Astrocyte (in vitro differentiated cells and primary cell): Measurements from ENCODE around the gene HNRNPU. TPM values are rescaled to one million over a fixed set of nuclear protein-coding genes. Genes with fewer than 3 reads are reported as not detected.

Experiments used
- DNase-seq: peaks from one replicate; pipeline ENCODE4 v3.0.0-alpha.2; 2010; ENCODE audit warnings: low read depth
- FAIRE-seq: peaks from 2 replicates; lab custom pipeline; 2011; peaks lifted over from hg19 to GRCh38; lab: Jason Lieb, UNC
- H2AFZ ChIP-seq: 2 replicates; pipeline ENCODE4 v1.6.0; 2012; ENCODE audit warnings: low read depth, low read length, inconsistent platforms
- H3K27ac ChIP-seq: 2 replicates; pipeline ENCODE4 v1.5.1; 2011; ENCODE audit warnings: low read depth, low read length, inconsistent platforms
- H3K27me3 ChIP-seq: 2 replicates; pipeline ENCODE4 v1.6.0; 2011; ENCODE audit warnings: low read length, inconsistent platforms; ENCODE audit not compliant: insufficient read depth
- H3K36me3 ChIP-seq: 2 replicates; pipeline ENCODE4 v1.5.1; 2011; ENCODE audit warnings: low read length, inconsistent platforms; ENCODE audit not compliant: insufficient read depth
- H3K4me1 ChIP-seq: 2 replicates; pipeline ENCODE4 v1.5.1; 2011; ENCODE audit warnings: low read length, inconsistent platforms; ENCODE audit not compliant: insufficient read depth
- H3K4me2 ChIP-seq: 2 replicates; pipeline ENCODE4 v1.6.0; 2012; ENCODE audit warnings: low read length, inconsistent platforms
- H3K4me3 ChIP-seq: 2 replicates; pipeline ENCODE4 v1.5.1; 2011; ENCODE audit warnings: low read depth, mild to moderate bottlenecking, low read length, inconsistent platforms; ENCODE audit not compliant: insufficient read depth
- H3K79me2 ChIP-seq: 2 replicates; pipeline ENCODE4 v1.6.0; 2012; ENCODE audit warnings: mild to moderate bottlenecking, low read length, inconsistent platforms; ENCODE audit not compliant: insufficient read depth
- H3K9ac ChIP-seq: 2 replicates; pipeline ENCODE4 v1.6.0; 2012; ENCODE audit warnings: mild to moderate bottlenecking, low read length, inconsistent platforms
- H3K9me3 ChIP-seq: 2 replicates; pipeline ENCODE4 v1.5.1; 2012; ENCODE audit warnings: low read depth, mild to moderate bottlenecking, low read length, inconsistent platforms; ENCODE audit not compliant: insufficient read depth
- H4K20me1 ChIP-seq: 2 replicates; pipeline ENCODE4 v1.6.0; 2012; ENCODE audit warnings: low read length, inconsistent platforms; ENCODE audit not compliant: insufficient read depth
- H3K27ac Mint-ChIP-seq: one replicate; pipeline ENCODE4 v1.8.0; 2021; ENCODE audit warnings: mild to moderate bottlenecking, mixed read lengths; ENCODE audit not compliant: unreplicated experiment
- H3K27me3 Mint-ChIP-seq: one replicate; pipeline ENCODE4 v1.8.0; 2021; ENCODE audit warnings: low read depth, mixed read lengths; ENCODE audit not compliant: unreplicated experiment
- H3K36me3 Mint-ChIP-seq: one replicate; pipeline ENCODE4 v1.8.0; 2021; ENCODE audit warnings: low read depth, mixed read lengths; ENCODE audit not compliant: unreplicated experiment
- H3K4me1 Mint-ChIP-seq: one replicate; pipeline ENCODE4 v1.8.0; 2021; ENCODE audit warnings: low read depth, mixed read lengths; ENCODE audit not compliant: unreplicated experiment
- H3K4me3 Mint-ChIP-seq: one replicate; pipeline ENCODE4 v1.8.0; 2021; ENCODE audit warnings: mild to moderate bottlenecking, moderate library complexity, mixed read lengths; ENCODE audit not compliant: unreplicated experiment
- H3K9me3 Mint-ChIP-seq: one replicate; pipeline ENCODE4 v1.8.0; 2021; ENCODE audit warnings: mild to moderate bottlenecking, mixed read lengths; ENCODE audit not compliant: unreplicated experiment
- EZH2 ChIP-seq: IDR thresholded peaks from 2 replicates; pipeline ENCODE4 v1.6.1; 2012; ENCODE audit warnings: mild to moderate bottlenecking, low read length, inconsistent platforms; ENCODE audit not compliant: insufficient read depth
- total RNA-seq: library from RNA; stranded (reverse); gene quantifications from 2 replicates; pipeline ENCODE4 v1.2.1, GENCODE V29; 2021
- TF ChIP-seq, protein P1 (sequence below): IDR thresholded peaks from 2 replicates; pipeline ENCODE4 v1.5.1; 2011; ENCODE audit warnings: low read depth, mild to moderate bottlenecking, inconsistent platforms, low read length, moderate library complexity; ENCODE audit not compliant: insufficient read depth

HNRNPU gene
- total RNA-seq, 1 donor from 2014 or later = 289 TPM

DNA sequence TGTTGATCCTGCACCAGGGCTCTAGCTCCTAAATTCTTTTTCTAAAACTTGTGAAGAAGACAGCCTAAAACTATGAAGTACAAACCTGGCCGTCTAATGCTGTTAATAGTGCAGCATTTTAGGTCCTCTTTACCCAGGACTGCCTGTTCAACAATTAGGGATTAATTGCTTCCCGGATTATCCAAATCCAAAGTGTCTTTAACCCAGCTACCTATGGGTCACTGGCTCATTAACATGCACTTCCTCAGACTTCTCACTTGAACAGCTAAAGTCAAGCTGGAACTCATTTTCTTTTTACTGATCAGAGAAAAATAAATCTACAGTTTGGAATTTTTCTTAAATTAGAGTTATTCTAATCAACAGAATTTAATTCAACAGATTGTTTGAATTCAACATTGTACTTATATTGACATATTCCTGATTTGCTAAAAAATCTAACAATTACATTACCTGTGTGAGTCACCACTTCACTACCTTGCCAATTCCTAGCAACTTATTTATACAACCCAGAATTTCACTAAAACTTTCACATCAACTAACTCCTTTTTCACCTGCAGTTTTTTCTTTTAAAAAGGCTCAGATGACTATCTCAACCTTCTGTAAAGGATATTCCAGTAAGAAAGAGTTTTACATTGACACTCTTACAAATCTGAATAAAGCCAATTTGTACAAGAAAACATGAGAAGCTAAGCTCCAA is 3.3 kb downstream of the HNRNPU start:
- no peaks in the 10 kb centered on the region for H3K9me3 ChIP-seq
- peaks cover 51% of the 10 kb centered on the region for H3K36me3 ChIP-seq
- TF ChIP-seq EZH2 = no peak
- TF ChIP-seq, protein P1, sequence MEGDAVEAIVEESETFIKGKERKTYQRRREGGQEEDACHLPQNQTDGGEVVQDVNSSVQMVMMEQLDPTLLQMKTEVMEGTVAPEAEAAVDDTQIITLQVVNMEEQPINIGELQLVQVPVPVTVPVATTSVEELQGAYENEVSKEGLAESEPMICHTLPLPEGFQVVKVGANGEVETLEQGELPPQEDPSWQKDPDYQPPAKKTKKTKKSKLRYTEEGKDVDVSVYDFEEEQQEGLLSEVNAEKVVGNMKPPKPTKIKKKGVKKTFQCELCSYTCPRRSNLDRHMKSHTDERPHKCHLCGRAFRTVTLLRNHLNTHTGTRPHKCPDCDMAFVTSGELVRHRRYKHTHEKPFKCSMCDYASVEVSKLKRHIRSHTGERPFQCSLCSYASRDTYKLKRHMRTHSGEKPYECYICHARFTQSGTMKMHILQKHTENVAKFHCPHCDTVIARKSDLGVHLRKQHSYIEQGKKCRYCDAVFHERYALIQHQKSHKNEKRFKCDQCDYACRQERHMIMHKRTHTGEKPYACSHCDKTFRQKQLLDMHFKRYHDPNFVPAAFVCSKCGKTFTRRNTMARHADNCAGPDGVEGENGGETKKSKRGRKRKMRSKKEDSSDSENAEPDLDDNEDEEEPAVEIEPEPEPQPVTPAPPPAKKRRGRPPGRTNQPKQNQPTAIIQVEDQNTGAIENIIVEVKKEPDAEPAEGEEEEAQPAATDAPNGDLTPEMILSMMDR = no peak
- peaks cover 82% of the 10 kb centered on the region for H3K79me2 ChIP-seq
- H3K27me3 ChIP-seq = no peaks in the 10 kb centered on the region
- H3K27me3 Mint-ChIP-seq = no peaks in the 10 kb centered on the region
- peak overlapping the region; percentile 48 for H3K27ac Mint-ChIP-seq
- no peak overlapping the region for H3K27ac ChIP-seq
- no peak for FAIRE-seq
- peak overlapping the region; percentile 96 for H3K4me3 ChIP-seq
- peaks cover 11% of the 10 kb centered on the region for H3K36me3 Mint-ChIP-seq
- no peak for DNase-seq
- H3K4me1 ChIP-seq = peaks cover 14% of the 10 kb centered on the region
- H3K9ac ChIP-seq = peak overlapping the region; percentile 100
- no peak overlapping the region for H2AFZ ChIP-seq
- H3K4me2 ChIP-seq = peak overlapping the region; percentile 88
- peaks cover 20% of the 10 kb centered on the region for H3K4me1 Mint-ChIP-seq
- H4K20me1 ChIP-seq = peaks cover 67% of the 10 kb centered on the region
- peak overlapping the region; percentile 90 for H3K4me3 Mint-ChIP-seq
- H3K9me3 Mint-ChIP-seq = no peaks in the 10 kb centered on the region

DNA sequence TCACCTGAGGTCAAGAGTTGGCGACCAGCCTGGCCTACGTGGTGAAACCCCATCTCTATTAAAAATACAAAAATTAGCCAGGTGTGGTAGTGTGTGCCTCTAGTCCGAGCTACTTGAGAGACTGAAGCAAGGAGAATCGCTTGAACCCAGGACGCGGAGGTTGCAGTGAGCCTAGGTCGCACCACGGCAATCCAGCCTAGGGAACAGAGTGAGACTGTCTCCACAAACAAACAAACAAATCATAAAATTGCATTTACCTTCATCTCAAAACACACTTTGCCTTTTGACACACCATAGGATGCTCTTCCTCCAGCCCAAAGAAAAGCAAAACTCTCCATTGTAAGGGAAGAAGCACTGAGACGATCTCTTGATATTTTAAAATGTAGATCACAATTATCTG is 4.3 kb downstream of the HNRNPU start:
- Mint-ChIP-seq H3K9me3 (no peaks in the 10 kb centered on the region), H3K27me3 (no peaks in the 10 kb centered on the region), H3K4me1 (peaks cover 13% of the 10 kb centered on the region), H3K27ac (no peak overlapping the region), H3K36me3 (peaks cover 20% of the 10 kb centered on the region), H3K4me3 (peak overlapping the region; percentile 61)
- Histone ChIP-seq H3K9ac (peak overlapping the region; percentile 21), H3K9me3 (no peaks in the 10 kb centered on the region), H2AFZ (no peak overlapping the region), H3K27ac (peak overlapping the region; percentile 7), H4K20me1 (peaks cover 77% of the 10 kb centered on the region), H3K79me2 (peaks cover 92% of the 10 kb centered on the region), H3K4me2 (peak overlapping the region; percentile 88), H3K36me3 (peaks cover 61% of the 10 kb centered on the region), H3K27me3 (no peaks in the 10 kb centered on the region), H3K4me3 (peak overlapping the region; percentile 96), H3K4me1 (peaks cover 12% of the 10 kb centered on the region)
- DNase-seq = no peak
- no peak for FAIRE-seq
- no peak for TF ChIP-seq EZH2
- TF ChIP-seq, protein P1 = no peak

DNA sequence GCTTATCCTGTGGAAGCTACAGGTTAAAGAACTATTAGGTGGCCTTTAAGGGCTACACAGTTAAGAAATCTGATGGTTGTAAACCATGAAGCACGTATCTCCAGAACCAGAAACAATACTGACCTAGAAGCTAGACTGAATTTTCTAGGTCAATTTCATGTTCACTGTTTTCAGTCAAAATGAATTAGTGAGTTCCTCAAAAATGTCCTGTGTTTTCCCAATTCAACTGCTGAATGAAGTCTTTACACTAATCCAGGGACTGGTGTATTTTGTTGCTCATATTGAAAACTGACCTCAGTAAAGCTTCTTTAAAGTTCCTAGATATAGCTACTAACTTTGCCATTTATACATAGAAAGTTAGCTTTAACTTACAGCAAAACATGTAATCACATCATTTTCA is 6.0 kb downstream of the HNRNPU start:
- H3K4me3 ChIP-seq = no peak overlapping the region
- Mint-ChIP-seq H3K9me3 (no peaks in the 10 kb centered on the region), H3K27me3 (no peaks in the 10 kb centered on the region), H3K36me3 (peaks cover 24% of the 10 kb centered on the region), H3K27ac (no peak overlapping the region), H3K4me3 (peak overlapping the region; percentile 10), H3K4me1 (peaks cover 13% of the 10 kb centered on the region)
- peaks cover 76% of the 10 kb centered on the region for H3K36me3 ChIP-seq
- no peak overlapping the region for H3K4me2 ChIP-seq
- H3K27ac ChIP-seq = no peak overlapping the region
- H3K9me3 ChIP-seq = no peaks in the 10 kb centered on the region
- no peak for FAIRE-seq
- no peaks in the 10 kb centered on the region for H3K27me3 ChIP-seq
- H2AFZ ChIP-seq = no peak overlapping the region
- TF ChIP-seq EZH2 = no peak
- TF ChIP-seq, protein P1 = no peak
- DNase-seq = no peak
- peaks cover 97% of the 10 kb centered on the region for H3K79me2 ChIP-seq
- peaks cover 89% of the 10 kb centered on the region for H4K20me1 ChIP-seq
- H3K4me1 ChIP-seq = peaks cover 9% of the 10 kb centered on the region
- no peak overlapping the region for H3K9ac ChIP-seq
